Stimulated activated CD8-positive, alpha-beta memory T cell treated with anti-CD3 and anti-CD28 coated beads, Interleukin-7, amount 100 ng/mL, for 4 hours (primary cell): ENCODE results near the gene TFR2.

Source experiments
- DNase-seq, 2 donors: peaks; one replicate each; pipeline ENCODE4 v3.0.0-alpha.2; 2020; ENCODE audit warnings: low read depth in 2 of 2

TFR2 gene

GRCh38 chr7:100612730-100613390 is 28.5 kb downstream of the TFR2 start:
- DNase-seq: no peak

GRCh38 chr7:100611983-100612729 is 29.2 kb downstream of the TFR2 start, which contains the start of gene MOSPD3:
MOSPD3 (plus strand) TSS chr7:100612540; CDS start chr7:100612792, 252 bp downstream.
- DNase-seq: peak; percentile 96 to 97

- DNase-seq: no peak
Observed at GRCh38 chr7:100609958-100610357, 31.4 kb downstream of the TFR2 start.

- no peak for DNase-seq
Observed at GRCh38 chr7:100607111-100607510, 34.2 kb downstream of the TFR2 start.

GRCh38 chr7:100606313-100606712 is 35.0 kb downstream of the TFR2 start:
- DNase-seq: no peak

GRCh38 chr7:100604976-100605911 is 36.1 kb downstream of the TFR2 start:
- DNase-seq: peak in 1 of 2 donors; percentile 23

GRCh38 chr7:100604028-100604975 is 37.0 kb downstream of the TFR2 start:
- peak; percentile 41 to 77 for DNase-seq

- DNase-seq: no peak
Observed at GRCh38 chr7:100603726-100604027, 37.7 kb downstream of the TFR2 start.

GRCh38 chr7:100602889-100603725 is 38.2 kb downstream of the TFR2 start:
- DNase-seq: no peak

GRCh38 chr7:100600730-100601038 is 40.7 kb downstream of the TFR2 start:
- DNase-seq: no peak

- no peak for DNase-seq
Observed at GRCh38 chr7:100599911-100600729, 41.2 kb downstream of the TFR2 start.

GRCh38 chr7:100598425-100598824 is 42.9 kb downstream of the TFR2 start:
- no peak for DNase-seq

GRCh38 chr7:100595188-100595587 is 46.2 kb downstream of the TFR2 start:
- DNase-seq: no peak

GRCh38 chr7:100591596-100591995 is 49.8 kb downstream of the TFR2 start:
- no peak for DNase-seq

GRCh38 chr7:100590077-100590737 is 51.1 kb downstream of the TFR2 start:
- no peak for DNase-seq

GRCh38 chr7:100589341-100589947 is 51.9 kb downstream of the TFR2 start:
- DNase-seq: no peak

- no peak for DNase-seq
Observed at GRCh38 chr7:100588438-100588837, 52.9 kb downstream of the TFR2 start.

GRCh38 chr7:100586266-100587025 is 54.9 kb downstream of the TFR2 start, which contains the start of gene FBXO24:
FBXO24 (plus strand) TSS chr7:100586328; CDS start chr7:100586626, 298 bp downstream.
- DNase-seq: peak; percentile 99
